ENCODE measurements around the gene FBXO10.

- TF ChIP-seq CTCF (IDR thresholded peaks at IDR 0.05) = no peak
- TF ChIP-seq POLR2A (IDR thresholded peaks at IDR 0.05) = no peak
These were observed 34.7 kb downstream of the FBXO10 start for GRCh38 chr9:37541465-37541864.

All from heart left ventricle (tissue), 13 donors.